ENCODE data around the gene CLDND1.

CLDND1 gene

DNA sequence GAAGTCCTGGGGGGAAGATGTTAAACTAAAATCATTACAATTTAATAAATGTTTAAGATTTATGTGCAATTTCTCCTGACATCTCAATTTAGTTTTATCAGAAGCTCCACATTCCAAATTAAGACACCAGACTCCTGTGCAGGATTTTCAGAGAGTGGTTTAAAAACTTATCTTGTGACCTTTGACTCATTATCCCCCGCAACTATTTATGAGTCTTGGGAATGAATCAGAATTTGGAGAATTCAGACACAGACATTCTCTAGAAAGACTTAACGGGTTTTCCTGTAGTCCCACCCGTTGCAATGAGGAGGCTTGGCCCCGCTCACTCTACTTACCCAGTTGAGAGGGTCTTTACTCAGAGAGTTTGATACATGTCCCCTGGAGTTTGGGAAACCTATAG is 18.2 kb downstream of the CLDND1 start:
- DNase-seq (ENCODE audit: low read depth) = no peak
- TF ChIP-seq, protein P1, sequence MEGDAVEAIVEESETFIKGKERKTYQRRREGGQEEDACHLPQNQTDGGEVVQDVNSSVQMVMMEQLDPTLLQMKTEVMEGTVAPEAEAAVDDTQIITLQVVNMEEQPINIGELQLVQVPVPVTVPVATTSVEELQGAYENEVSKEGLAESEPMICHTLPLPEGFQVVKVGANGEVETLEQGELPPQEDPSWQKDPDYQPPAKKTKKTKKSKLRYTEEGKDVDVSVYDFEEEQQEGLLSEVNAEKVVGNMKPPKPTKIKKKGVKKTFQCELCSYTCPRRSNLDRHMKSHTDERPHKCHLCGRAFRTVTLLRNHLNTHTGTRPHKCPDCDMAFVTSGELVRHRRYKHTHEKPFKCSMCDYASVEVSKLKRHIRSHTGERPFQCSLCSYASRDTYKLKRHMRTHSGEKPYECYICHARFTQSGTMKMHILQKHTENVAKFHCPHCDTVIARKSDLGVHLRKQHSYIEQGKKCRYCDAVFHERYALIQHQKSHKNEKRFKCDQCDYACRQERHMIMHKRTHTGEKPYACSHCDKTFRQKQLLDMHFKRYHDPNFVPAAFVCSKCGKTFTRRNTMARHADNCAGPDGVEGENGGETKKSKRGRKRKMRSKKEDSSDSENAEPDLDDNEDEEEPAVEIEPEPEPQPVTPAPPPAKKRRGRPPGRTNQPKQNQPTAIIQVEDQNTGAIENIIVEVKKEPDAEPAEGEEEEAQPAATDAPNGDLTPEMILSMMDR (IDR thresholded peaks at IDR 0.05; ENCODE audit: low read length, missing control alignments) = no peak
- no peak overlapping the region for H3K4me3 ChIP-seq (replicated peaks; ENCODE audit: low read depth, low read length)

DNA sequence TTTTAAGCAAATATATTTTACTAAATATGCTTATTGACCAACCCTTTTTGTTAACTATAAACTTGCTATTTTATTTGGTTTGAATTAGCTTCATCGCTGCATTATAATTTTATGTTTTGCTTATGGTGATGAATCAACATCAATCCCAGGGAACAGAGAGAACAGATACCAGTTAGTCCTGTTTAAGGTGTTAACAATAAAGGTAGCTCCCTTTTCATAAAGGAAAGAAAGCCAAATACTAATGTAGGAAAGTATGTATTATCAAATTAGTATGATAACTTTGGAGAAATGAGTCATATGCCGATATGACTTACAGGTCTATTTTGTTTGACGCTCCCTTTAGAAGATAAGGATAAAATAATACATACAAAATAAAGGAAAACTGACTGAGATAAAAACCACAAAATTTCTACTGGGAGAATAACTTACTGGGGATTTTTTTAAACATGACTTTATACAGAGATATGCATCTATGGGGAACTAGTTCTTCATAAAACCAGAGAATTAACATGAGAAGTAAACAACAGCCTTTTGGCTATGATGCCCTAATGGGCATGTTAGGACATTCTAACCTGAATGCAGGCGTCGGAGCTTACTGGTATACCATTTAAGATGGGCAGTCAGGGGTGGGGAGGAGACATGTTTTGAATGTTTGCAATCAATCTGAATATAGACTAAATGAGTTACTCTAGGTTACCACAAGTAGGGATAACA is 20.7 kb downstream of the CLDND1 start:
- TF ChIP-seq, protein P1 (IDR thresholded peaks at IDR 0.05; ENCODE audit: low read length, missing control alignments) = no peak
- no peak for DNase-seq (ENCODE audit: low read depth)
- no peak overlapping the region for H3K4me3 ChIP-seq (replicated peaks; ENCODE audit: low read depth, low read length)

DNA sequence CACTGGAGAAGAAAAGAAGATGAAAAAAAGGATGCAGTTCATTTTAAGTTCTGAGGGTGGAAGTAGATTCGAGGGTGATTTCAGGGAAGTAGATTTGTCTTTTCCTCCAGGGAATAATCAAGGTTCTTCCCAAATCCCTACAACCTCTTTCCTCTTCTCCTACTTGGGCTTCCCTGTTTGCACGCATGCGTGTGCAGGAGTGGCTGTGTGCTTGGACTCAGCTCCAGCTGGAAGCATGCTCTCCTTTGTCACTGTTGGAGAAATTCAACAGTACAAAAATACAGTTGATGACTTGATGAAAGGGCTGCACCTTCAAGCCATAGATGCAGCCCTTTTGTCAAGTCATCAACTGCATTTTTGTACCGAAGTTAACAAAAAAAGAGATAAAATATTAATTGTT is 21.4 kb downstream of the CLDND1 start:
- DNase-seq (ENCODE audit: low read depth) = no peak
- no peak overlapping the region for H3K4me3 ChIP-seq (replicated peaks; ENCODE audit: low read depth, low read length)

DNA sequence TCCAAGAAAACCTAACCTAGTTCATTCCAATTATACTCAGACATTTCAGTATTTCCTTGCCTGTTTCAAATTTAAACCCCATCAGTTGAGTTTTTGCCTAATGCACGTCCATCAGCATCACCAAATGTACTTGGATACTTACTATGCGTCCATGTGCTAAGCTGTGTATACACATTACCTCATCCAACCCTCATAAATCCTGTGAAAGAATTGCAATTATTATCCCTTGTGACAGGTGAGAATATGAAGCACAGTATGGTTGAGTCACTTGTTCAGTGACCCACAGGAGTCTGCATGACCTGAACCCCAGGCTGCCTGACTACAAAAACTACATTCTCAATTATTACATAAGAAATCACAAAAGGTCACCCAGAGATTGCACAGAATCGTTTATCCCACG is 22.7 kb downstream of the CLDND1 start:
- DNase-seq (ENCODE audit: low read depth) = no peak

More for the DNA sequence above, 21.4 kb downstream of the CLDND1 start:
- TF ChIP-seq, protein P1 (IDR thresholded peaks at IDR 0.05; ENCODE audit: low read length, missing control alignments) = no peak

DNA sequence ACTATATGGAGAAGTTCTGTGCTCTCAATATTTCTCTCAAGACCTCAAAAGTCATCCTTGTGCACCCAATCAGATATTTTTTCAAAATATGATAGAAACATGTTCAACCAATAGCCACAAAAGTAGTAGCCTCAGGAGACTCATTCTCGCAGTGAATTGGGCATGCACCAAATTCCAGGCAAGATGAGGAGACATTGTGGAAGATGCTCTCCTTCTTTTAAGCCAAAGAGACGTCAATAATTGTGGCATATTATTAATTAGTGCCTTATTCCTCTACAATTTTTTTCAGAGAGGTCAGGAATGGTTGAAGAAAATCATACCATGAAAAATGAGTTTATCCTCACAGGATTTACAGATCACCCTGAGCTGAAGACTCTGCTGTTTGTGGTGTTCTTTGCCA is 25.3 kb downstream of the CLDND1 start, which contains the start of gene OR5K2:
OR5K2 (plus strand) TSS at position 301 of the 400 bp plus-strand sequence; CDS start at position 301, 0 bp downstream.
- DNase-seq (ENCODE audit: low read depth) = no peak
- TF ChIP-seq, protein P1 (IDR thresholded peaks at IDR 0.05; ENCODE audit: low read length, missing control alignments) = no peak
- H3K4me3 ChIP-seq (replicated peaks; ENCODE audit: low read depth, low read length) = no peak within 1 kb of the TSS

More for the DNA sequence above, 22.7 kb downstream of the CLDND1 start:
- TF ChIP-seq, protein P1 (IDR thresholded peaks at IDR 0.05; ENCODE audit: low read length, missing control alignments) = no peak
- H3K4me3 ChIP-seq (replicated peaks; ENCODE audit: low read depth, low read length) = no peak overlapping the region

DNA sequence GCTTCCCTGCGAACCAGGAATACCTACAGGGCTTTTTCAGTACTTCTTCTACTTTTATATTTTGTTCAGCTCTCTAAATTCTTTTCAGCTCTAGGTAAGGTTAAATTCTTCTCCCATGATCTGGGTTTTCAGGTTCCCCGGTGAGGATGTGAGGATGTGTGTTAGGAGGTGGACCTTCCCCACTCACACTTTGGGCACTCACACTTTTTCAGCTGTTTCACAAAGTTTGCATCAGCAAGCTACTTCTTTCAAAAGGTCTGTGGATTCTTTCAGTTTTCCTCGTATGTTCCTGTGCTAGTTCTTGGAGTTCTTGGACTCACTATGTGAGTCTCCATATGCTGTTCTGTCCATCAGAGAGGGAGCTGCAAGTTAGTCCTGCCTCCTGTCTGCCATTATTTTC is 39.1 kb downstream of the CLDND1 start:
- DNase-seq (ENCODE audit: low read depth) = no peak
- TF ChIP-seq, protein P1 (IDR thresholded peaks at IDR 0.05; ENCODE audit: low read length, missing control alignments) = no peak
- H3K4me3 ChIP-seq (replicated peaks; ENCODE audit: low read depth, low read length) = no peak overlapping the region

All from fibroblast of pulmonary artery (primary cell).